Activated CD4-positive, alpha-beta T cell treated with anti-CD3 and anti-CD28 coated beads for 24 hours (primary cell): ENCODE results near the gene KAZALD1.
"Not testable (repeated sequence)": the region's sequence is repeated elsewhere in the genome, so short reads cannot be mapped to it uniquely, and the experiment has no call there.

ENCODE experiments used
- DNase-seq, 2 donors: peaks; one replicate each; pipeline ENCODE4 v3.0.0-alpha.2; 2020; ENCODE audit warnings: low read depth in 2 of 2

Gene KAZALD1

GRCh38 chr10:101030496-101031127 is 31.2 kb upstream of the KAZALD1 start:
- no peak for DNase-seq

GRCh38 chr10:101031128-101031795 is 30.5 kb upstream of the KAZALD1 start, which contains the start of the genes PDZD7 and SFXN3:
Gene PDZD7 (minus strand): TSS chr10:101031129. CDS start chr10:101030219, 910 bp downstream.
Gene SFXN3 (plus strand): TSS chr10:101031234. CDS start chr10:101034695, 3,461 bp downstream.
- peak; percentile 96 to 97 for DNase-seq

- DNase-seq = peak; percentile 47 to 53
Observed at GRCh38 chr10:101031796-101032636, 29.8 kb upstream of the KAZALD1 start.

GRCh38 chr10:101032637-101033224 is 29.1 kb upstream of the KAZALD1 start:
- DNase-seq = peak; percentile 23 to 42

- no peak for DNase-seq
Observed at GRCh38 chr10:101033276-101033675, 28.5 kb upstream of the KAZALD1 start.

GRCh38 chr10:101034404-101034803 is 27.4 kb upstream of the KAZALD1 start:
- DNase-seq = not testable (repeated sequence)

- DNase-seq = no peak
Observed at GRCh38 chr10:101035314-101035713, 26.5 kb upstream of the KAZALD1 start.

GRCh38 chr10:101035916-101036702 is 25.7 kb upstream of the KAZALD1 start:
- DNase-seq = no peak

- no peak for DNase-seq
Observed at GRCh38 chr10:101036726-101037125, 25.1 kb upstream of the KAZALD1 start.

- DNase-seq = no peak
Observed at GRCh38 chr10:101038484-101038883, 23.3 kb upstream of the KAZALD1 start.

GRCh38 chr10:101040061-101040460 is 21.7 kb upstream of the KAZALD1 start:
- no peak for DNase-seq

GRCh38 chr10:101040851-101041250 is 20.9 kb upstream of the KAZALD1 start:
- no peak for DNase-seq

- DNase-seq = peak; percentile 49 to 66
Observed at GRCh38 chr10:101041252-101041761, 20.5 kb upstream of the KAZALD1 start.

GRCh38 chr10:101042118-101042517 is 19.7 kb upstream of the KAZALD1 start:
- DNase-seq = no peak

- peak; percentile 81 to 91 for DNase-seq
Observed at GRCh38 chr10:101042667-101043362, 19.0 kb upstream of the KAZALD1 start.

- no peak for DNase-seq
Observed at GRCh38 chr10:101043363-101043707, 18.5 kb upstream of the KAZALD1 start.

GRCh38 chr10:101044117-101044516 is 17.7 kb upstream of the KAZALD1 start:
- DNase-seq = no peak

- DNase-seq = no peak
Observed at GRCh38 chr10:101046332-101047238, 15.2 kb upstream of the KAZALD1 start.

- no peak for DNase-seq
Observed at GRCh38 chr10:101047268-101047667, 14.5 kb upstream of the KAZALD1 start.
